HepG2 (cell line): Measurements from ENCODE around the gene CUL9. TPM values are rescaled to one million over a fixed set of nuclear protein-coding genes. Genes with fewer than 3 reads are reported as not detected.

Experiments
- CEBPB ChIP-seq: IDR thresholded peaks from 2 replicates; pipeline ENCODE4 v1.6.1; 2011; ENCODE audit warnings: low read depth, low read length, improper control_type of control experiment, borderline replicate concordance
- CEBPZ ChIP-seq: IDR thresholded peaks from 2 replicates; pipeline ENCODE4 v1.6.1; 2012; ENCODE audit warnings: low read length, improper control_type of control experiment
- DR1 ChIP-seq: sonication (generic); formaldehyde crosslinking; IDR thresholded peaks from 2 replicates; pipeline ENCODE4 v1.8.0; 2021; ENCODE audit warnings: mild to moderate bottlenecking, missing genetic modification reagents, inconsistent platforms
- ELF3 ChIP-seq: IDR thresholded peaks from 2 replicates; pipeline ENCODE4 v1.6.1; 2016; ENCODE audit warnings: missing genetic modification reagents, missing compliant biosample characterization
- HES4 ChIP-seq: sonication (generic); formaldehyde crosslinking; IDR thresholded peaks from 2 replicates; pipeline ENCODE4 v1.9.0; 2021; ENCODE audit warnings: mild to moderate bottlenecking, missing genetic modification reagents, borderline replicate concordance
- HNF1B ChIP-seq: sonication (generic); formaldehyde crosslinking; IDR thresholded peaks from 2 replicates; pipeline ENCODE4 v1.5.1; 2020; ENCODE audit warnings: mild to moderate bottlenecking, moderate library complexity, missing genetic modification reagents
- IRX3 ChIP-seq: sonication (generic); formaldehyde crosslinking; IDR thresholded peaks from 2 replicates; pipeline ENCODE4 v1.8.1; 2023; ENCODE audit warnings: mild to moderate bottlenecking, low read depth, missing genetic modification reagents, borderline replicate concordance
- ISL2 ChIP-seq: sonication (generic); formaldehyde crosslinking; IDR thresholded peaks from 2 replicates; pipeline ENCODE4 v1.5.0; 2020; ENCODE audit warnings: missing genetic modification reagents
- PLSCR1 ChIP-seq: sonication (generic); formaldehyde crosslinking; IDR thresholded peaks from 2 replicates; pipeline ENCODE4 v1.5.0; 2020; ENCODE audit warnings: missing genetic modification reagents, mild to moderate bottlenecking, borderline replicate concordance
- RFXANK ChIP-seq: IDR thresholded peaks from 2 replicates; pipeline ENCODE4 v1.6.1; 2016
- TCF12 ChIP-seq, 2 experiments: fragments of 450-650 bp in 1 of 2; sonication (generic) in 1 of 2; formaldehyde crosslinking in 1 of 2; IDR thresholded peaks; 2 replicates each; pipeline versions ENCODE4 v1.6.1 to v1.8.0; 2017 to 2022; ENCODE audit warnings: antibody characterized with exemption in 1 of 2, mild to moderate bottlenecking in 1 of 2, missing genetic modification reagents in 1 of 2, moderate library complexity in 1 of 2
- ZBTB34 ChIP-seq: sonication (generic); formaldehyde crosslinking; IDR thresholded peaks from 2 replicates; pipeline ENCODE4 v1.8.0; 2022; ENCODE audit warnings: mild to moderate bottlenecking, missing genetic modification reagents
- ZHX1 ChIP-seq: sonication (generic); formaldehyde crosslinking; IDR thresholded peaks from 2 replicates; pipeline ENCODE4 v1.8.1; 2022; ENCODE audit warnings: low read depth, mild to moderate bottlenecking, missing genetic modification reagents
- ZNF367 ChIP-seq: sonication (generic); formaldehyde crosslinking; IDR thresholded peaks from 2 replicates; pipeline ENCODE4 v1.4.0; 2020; ENCODE audit warnings: missing genetic modification reagents, borderline replicate concordance
- ZSCAN5A ChIP-seq: sonication (generic); formaldehyde crosslinking; IDR thresholded peaks from 2 replicates; pipeline ENCODE4 v1.8.0; 2022; ENCODE audit warnings: mild to moderate bottlenecking, missing genetic modification reagents, borderline replicate concordance
- polyA plus RNA-seq, 8 experiments: library from polyadenylated mRNA; depleted of rRNA in 3 of 8; stranded (reverse) in 7 of 8; unstranded in 1 of 8; fragments of >200 nt; fragmentation: Illumina TruSeq in 4 of 8; extraction: Trizol in 4 of 8; gene quantifications; 2 replicates each; pipeline versions ENCODE4 v1.2.1 to v1.2.3, GENCODE V29; 2011 to 2016; ENCODE audit warnings: low read depth in 4 of 8, missing spikeins in 1 of 8, mixed read lengths in 1 of 8; ENCODE audit not compliant: insufficient read depth in 1 of 8
- total RNA-seq, 5 experiments: library from RNA; depleted of rRNA; stranded (reverse); fragments of >200 nt; fragmentation: Illumina TruSeq; extraction: Trizol; gene quantifications; 2 replicates each; pipeline ENCODE4 v1.2.3, GENCODE V29; 2016; ENCODE audit warnings: low read depth in 1 of 5

CUL9 gene
- total and polyA plus RNA-seq, 2 of the 13 experiments (the other 11 are each of a cell fraction or from before 2014, with no cell fraction given) = 11.4 to 13.7 TPM

- TF ChIP-seq ZSCAN5A (CRISPR knock-in tag) = 0 out of 2 replicates have a peak, but pooled peaks have one; percentile 31
- TF ChIP-seq RFXANK (CRISPR knock-in tag) = no peak; the same call in 1 of the 2 replicates
- no peak for TF ChIP-seq HES4
- TF ChIP-seq ZHX1 = peak; percentile 52; the same call in 1 of the 2 replicates
- TF ChIP-seq ZBTB34 (CRISPR knock-in tag) = no peak; the same call in 1 of the 2 replicates
- TF ChIP-seq CEBPZ = no peak
- no peak for TF ChIP-seq DR1 (CRISPR knock-in tag)
- TF ChIP-seq ZNF367 = no peak
- TF ChIP-seq IRX3 = 0 out of 2 replicates have a peak, but pooled peaks have one; percentile 38
- TF ChIP-seq HNF1B = no peak
- TF ChIP-seq ELF3 (CRISPR knock-in tag) = peak; percentile 69
- TF ChIP-seq PLSCR1 (CRISPR knock-in tag) = no peak
- TF ChIP-seq ISL2 = no peak
- no peak for TF ChIP-seq CEBPB
- no peak for TF ChIP-seq TCF12 (IDR thresholded peaks at IDR 0.05)
- TF ChIP-seq TCF12 (CRISPR knock-in tag; IDR thresholded peaks at IDR 0.05) = no peak
Observed at GRCh38 chr6:43263314-43264178, 81.5 kb downstream of the CUL9 start (continued).
